Ectodermal cell (in vitro differentiated cells): ENCODE data around the gene RICTOR.

Experiments used
- H3K27ac ChIP-seq: 2 replicates; pipeline ENCODE4 v1.7.0; 2013; ENCODE audit warnings: mild to moderate bottlenecking, low read depth, low read length; ENCODE audit not compliant: insufficient read depth, poor library complexity, severe bottlenecking
- H3K27me3 ChIP-seq: 2 replicates; pipeline ENCODE4 v1.7.0; 2013; ENCODE audit warnings: mild to moderate bottlenecking, low read length; ENCODE audit not compliant: insufficient read depth, control insufficient read depth, poor library complexity, severe bottlenecking
- H3K36me3 ChIP-seq: one replicate; pipeline ENCODE4 v1.7.0; 2013; ENCODE audit warnings: low read length; ENCODE audit not compliant: control insufficient read depth, insufficient read depth
- H3K4me1 ChIP-seq: one replicate; pipeline ENCODE4 v1.7.0; 2013; ENCODE audit warnings: low read length; ENCODE audit not compliant: control insufficient read depth, insufficient read depth
- H3K4me3 ChIP-seq: 2 replicates; pipeline ENCODE4 v1.7.0; 2013; ENCODE audit warnings: low read depth, low read length, control low read depth; ENCODE audit not compliant: insufficient read depth
- H3K9me3 ChIP-seq: 2 replicates; pipeline ENCODE4 v1.7.0; 2013; ENCODE audit warnings: mild to moderate bottlenecking, low read length, moderate library complexity; ENCODE audit not compliant: control insufficient read depth
- WGBS, 2 experiments: methylation state at CpG; one replicate each; pipeline ENCODE4 v1.1.7; 2013; ENCODE audit warnings: missing lambda C conversion rate in 2 of 2; 5-methylcytosine and 5-hydroxymethylcytosine counted together

Gene RICTOR

DNA sequence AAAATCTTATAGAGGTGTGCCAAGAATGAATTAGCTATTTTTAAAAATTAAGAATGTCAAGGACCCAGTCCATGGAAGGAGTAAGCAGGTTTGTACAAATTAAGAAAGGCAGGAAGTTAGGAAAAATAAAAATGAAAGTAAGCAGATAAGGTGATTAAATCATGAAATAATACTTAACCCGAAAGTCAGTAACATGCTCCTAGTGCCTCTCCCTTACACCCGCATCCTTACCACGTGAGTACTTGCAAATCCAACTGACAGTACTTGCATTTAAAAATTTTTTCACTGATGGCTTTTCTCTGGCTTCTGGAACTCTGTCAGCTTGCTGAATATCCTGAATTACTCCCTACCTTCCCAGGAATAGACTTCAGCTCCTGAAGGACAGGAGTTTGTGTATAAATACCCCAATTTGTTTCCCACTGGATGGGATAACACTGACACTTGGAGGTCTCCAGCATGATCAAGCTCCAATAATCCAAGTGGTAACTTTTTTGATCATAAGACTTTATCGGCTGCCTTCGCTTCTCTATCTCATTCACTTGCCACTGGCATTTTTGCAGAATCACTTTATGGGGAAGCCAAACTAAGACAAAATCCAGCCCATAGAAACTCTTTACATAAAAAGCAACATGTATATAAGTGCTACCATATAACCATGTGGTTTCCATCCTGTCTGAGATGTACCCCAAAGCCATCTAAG is 41.6 kb upstream of the RICTOR start:
- H3K9me3 ChIP-seq, result no peaks in the 10 kb centered on the region
- H3K27ac ChIP-seq, result no peak overlapping the region
- no peaks in the 10 kb centered on the region for H3K36me3 ChIP-seq
- H3K27me3 ChIP-seq, result no peaks in the 10 kb centered on the region
- H3K4me3 ChIP-seq, result no peak overlapping the region
- no peaks in the 10 kb centered on the region for H3K4me1 ChIP-seq
- WGBS, 2 experiments, result 94 to 95% methylated on average over 5 of the region's 5 CpGs

DNA sequence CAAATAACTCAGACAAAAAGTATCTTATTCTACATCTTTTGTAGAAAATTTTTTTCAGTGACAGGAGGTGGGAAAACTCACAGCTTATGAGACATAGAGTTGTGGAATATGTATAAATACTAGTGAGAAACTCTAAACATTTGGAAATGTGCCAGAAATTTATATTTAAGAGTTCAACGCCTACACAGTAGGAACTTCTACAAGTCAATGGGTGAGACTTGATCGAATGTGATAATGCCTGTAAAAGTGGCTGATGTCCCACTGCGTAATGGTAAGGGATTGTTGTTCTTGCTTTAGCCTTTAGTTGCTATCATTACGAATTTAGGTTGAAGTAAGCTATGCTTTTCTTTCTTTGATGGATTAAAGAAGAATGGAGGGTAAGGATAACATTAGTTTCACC is 40.0 kb upstream of the RICTOR start:
- Histone ChIP-seq H3K27ac (no peak overlapping the region), H3K4me3 (no peak overlapping the region), H3K4me1 (no peaks in the 10 kb centered on the region), H3K9me3 (no peaks in the 10 kb centered on the region), H3K36me3 (no peaks in the 10 kb centered on the region), H3K27me3 (no peaks in the 10 kb centered on the region)
- 95 to 97% methylated on average over 4 of the region's 4 CpGs for WGBS, 2 experiments

- Histone ChIP-seq H3K27ac (no peak overlapping the region), H3K4me3 (no peak overlapping the region), H3K36me3 (no peaks in the 10 kb centered on the region), H3K27me3 (no peaks in the 10 kb centered on the region), H3K9me3 (no peaks in the 10 kb centered on the region), H3K4me1 (no peaks in the 10 kb centered on the region)
- WGBS, 2 experiments, result no CpG with 5 or more reads among the region's 4 CpGs
Measured at GRCh38 chr5:39113354-39113953, 39.3 kb upstream of the RICTOR start.

DNA sequence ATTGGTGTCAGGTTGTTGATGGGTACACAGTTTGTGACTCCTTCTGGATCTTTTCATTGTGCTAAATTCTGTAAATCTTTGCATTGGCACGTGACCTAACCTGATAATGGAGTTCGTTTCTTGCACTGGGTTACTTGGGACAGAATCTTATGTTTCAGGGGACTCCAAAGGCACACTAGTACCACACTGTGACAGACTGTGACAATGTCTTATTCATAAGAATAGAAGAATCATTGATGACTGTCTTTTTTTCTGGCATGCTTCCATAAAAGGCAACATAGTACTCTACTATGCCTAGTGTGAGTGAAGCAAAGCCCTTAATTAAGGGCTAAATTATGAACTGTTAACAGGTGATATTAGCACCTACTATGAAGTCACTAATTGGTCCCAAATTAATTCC is 35.4 kb upstream of the RICTOR start:
- Histone ChIP-seq H3K36me3 (no peaks in the 10 kb centered on the region), H3K27me3 (no peaks in the 10 kb centered on the region), H3K4me3 (no peak overlapping the region), H3K27ac (no peak overlapping the region), H3K9me3 (no peaks in the 10 kb centered on the region), H3K4me1 (no peaks in the 10 kb centered on the region)
- WGBS, 2 experiments, result 89 to 93% methylated on average over 2 of the region's 2 CpGs

- H3K27ac ChIP-seq, result no peak overlapping the region
- 90% methylated on average over 3 of the region's 3 CpGs; no CpG with 5 or more reads in 1 of the 2 experiments for WGBS, 2 experiments
Measured at GRCh38 chr5:39108987-39109386, 34.8 kb upstream of the RICTOR start.

GRCh38 chr5:39107350-39107749 is 33.2 kb upstream of the RICTOR start:
- Histone ChIP-seq H3K27ac (no peak overlapping the region), H3K4me1 (no peaks in the 10 kb centered on the region), H3K36me3 (no peaks in the 10 kb centered on the region), H3K9me3 (no peaks in the 10 kb centered on the region), H3K27me3 (no peaks in the 10 kb centered on the region), H3K4me3 (no peak overlapping the region)

More at GRCh38 chr5:39108987-39109386, 34.8 kb upstream of the RICTOR start:
- Histone ChIP-seq H3K9me3 (no peaks in the 10 kb centered on the region), H3K4me1 (no peaks in the 10 kb centered on the region), H3K4me3 (no peak overlapping the region), H3K36me3 (no peaks in the 10 kb centered on the region), H3K27me3 (no peaks in the 10 kb centered on the region)

DNA sequence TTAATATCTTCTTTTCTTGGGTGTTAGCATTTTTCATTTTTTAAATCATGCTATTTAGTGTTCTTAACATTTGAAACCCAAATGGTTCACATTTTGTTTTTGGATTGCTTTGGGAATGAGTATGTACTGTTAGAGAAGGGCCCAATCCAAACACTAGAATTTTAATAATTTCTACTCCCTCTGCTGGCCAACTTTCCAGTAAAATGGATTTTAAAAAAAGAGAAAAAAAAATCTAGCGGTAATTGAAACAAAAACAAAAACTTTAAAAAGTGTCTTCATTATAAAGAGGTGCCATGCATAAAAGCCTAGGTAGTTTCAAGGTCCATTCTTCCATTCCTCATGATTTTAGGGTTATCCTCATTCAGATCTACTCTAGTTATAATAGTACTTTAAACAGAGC is 32.1 kb upstream of the RICTOR start:
- Histone ChIP-seq H3K4me3 (no peak overlapping the region), H3K27ac (no peak overlapping the region), H3K36me3 (no peaks in the 10 kb centered on the region), H3K4me1 (no peaks in the 10 kb centered on the region), H3K9me3 (no peaks in the 10 kb centered on the region), H3K27me3 (no peaks in the 10 kb centered on the region)
- WGBS, 2 experiments, result 90% methylated on average over 1 of the region's 1 CpG; no CpG with 5 or more reads in 1 of the 2 experiments

- Histone ChIP-seq H3K9me3 (no peaks in the 10 kb centered on the region), H3K27me3 (no peaks in the 10 kb centered on the region), H3K27ac (no peak overlapping the region), H3K36me3 (no peaks in the 10 kb centered on the region), H3K4me1 (no peaks in the 10 kb centered on the region), H3K4me3 (no peak overlapping the region)
- WGBS, 2 experiments, result 82 to 100% methylated on average over 1 of the region's 1 CpG
Measured at GRCh38 chr5:39104221-39104620, 30.0 kb upstream of the RICTOR start.

GRCh38 chr5:39102684-39103155 is 28.5 kb upstream of the RICTOR start:
- no peak overlapping the region for H3K27ac ChIP-seq
- WGBS, 2 experiments, result 93 to 97% methylated on average over 4 of the region's 4 CpGs
- no peaks in the 10 kb centered on the region for H3K27me3 ChIP-seq

DNA sequence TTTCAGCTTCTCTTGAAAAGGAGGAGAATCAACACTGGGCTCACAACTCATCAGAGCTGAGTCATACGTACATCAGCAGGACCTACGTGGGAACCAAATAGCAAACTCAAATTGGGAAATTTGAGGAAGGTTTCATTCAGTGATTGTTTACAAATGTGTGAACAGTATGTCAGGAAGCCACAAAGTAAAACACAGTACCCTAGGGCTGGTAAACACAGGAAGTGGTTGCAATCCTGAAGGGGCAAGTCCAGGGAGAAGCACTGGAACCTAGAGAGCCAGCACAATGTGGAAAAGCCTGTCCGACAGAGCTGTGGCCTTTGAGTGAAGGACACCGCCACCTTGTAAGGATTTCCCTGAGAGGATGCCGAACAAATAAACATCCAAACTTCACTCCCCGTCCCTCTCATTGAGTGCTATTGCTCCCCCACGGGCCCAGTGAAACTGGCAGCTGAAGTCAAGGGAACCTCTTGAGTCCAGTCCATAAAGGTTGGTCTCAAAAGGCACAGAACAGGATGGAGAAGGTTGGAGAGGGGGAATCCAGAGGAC is 26.7 kb upstream of the RICTOR start:
- Histone ChIP-seq H3K36me3 (no peaks in the 10 kb centered on the region), H3K27me3 (no peaks in the 10 kb centered on the region), H3K9me3 (no peaks in the 10 kb centered on the region), H3K4me1 (no peaks in the 10 kb centered on the region), H3K27ac (no peak overlapping the region), H3K4me3 (no peak overlapping the region)
- 93 to 96% methylated on average over 7 of the region's 7 CpGs for WGBS, 2 experiments

More at GRCh38 chr5:39102684-39103155, 28.5 kb upstream of the RICTOR start:
- Histone ChIP-seq H3K4me3 (no peak overlapping the region), H3K4me1 (no peaks in the 10 kb centered on the region), H3K36me3 (no peaks in the 10 kb centered on the region), H3K9me3 (no peaks in the 10 kb centered on the region)
